HG03457 (cell line): ENCODE results near the gene NEURL2.
"Not testable (repeated sequence)": the region's sequence is repeated elsewhere in the genome, so short reads cannot be mapped to it uniquely, and the experiment has no call there.

Experiments
- ATAC-seq: cut with Tn5 transposase; IDR thresholded peaks from one replicate; pipeline ENCODE4 v1.9.1; 2021; ENCODE audit warnings: moderate number of reproducible peaks; ENCODE audit not compliant: unreplicated experiment

Gene NEURL2, protein sequence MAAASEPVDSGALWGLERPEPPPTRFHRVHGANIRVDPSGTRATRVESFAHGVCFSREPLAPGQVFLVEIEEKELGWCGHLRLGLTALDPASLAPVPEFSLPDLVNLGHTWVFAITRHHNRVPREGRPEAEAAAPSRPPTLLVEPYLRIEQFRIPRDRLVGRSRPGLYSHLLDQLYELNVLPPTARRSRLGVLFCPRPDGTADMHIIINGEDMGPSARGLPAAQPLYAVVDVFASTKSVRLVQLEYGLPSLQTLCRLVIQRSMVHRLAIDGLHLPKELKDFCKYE

DNA sequence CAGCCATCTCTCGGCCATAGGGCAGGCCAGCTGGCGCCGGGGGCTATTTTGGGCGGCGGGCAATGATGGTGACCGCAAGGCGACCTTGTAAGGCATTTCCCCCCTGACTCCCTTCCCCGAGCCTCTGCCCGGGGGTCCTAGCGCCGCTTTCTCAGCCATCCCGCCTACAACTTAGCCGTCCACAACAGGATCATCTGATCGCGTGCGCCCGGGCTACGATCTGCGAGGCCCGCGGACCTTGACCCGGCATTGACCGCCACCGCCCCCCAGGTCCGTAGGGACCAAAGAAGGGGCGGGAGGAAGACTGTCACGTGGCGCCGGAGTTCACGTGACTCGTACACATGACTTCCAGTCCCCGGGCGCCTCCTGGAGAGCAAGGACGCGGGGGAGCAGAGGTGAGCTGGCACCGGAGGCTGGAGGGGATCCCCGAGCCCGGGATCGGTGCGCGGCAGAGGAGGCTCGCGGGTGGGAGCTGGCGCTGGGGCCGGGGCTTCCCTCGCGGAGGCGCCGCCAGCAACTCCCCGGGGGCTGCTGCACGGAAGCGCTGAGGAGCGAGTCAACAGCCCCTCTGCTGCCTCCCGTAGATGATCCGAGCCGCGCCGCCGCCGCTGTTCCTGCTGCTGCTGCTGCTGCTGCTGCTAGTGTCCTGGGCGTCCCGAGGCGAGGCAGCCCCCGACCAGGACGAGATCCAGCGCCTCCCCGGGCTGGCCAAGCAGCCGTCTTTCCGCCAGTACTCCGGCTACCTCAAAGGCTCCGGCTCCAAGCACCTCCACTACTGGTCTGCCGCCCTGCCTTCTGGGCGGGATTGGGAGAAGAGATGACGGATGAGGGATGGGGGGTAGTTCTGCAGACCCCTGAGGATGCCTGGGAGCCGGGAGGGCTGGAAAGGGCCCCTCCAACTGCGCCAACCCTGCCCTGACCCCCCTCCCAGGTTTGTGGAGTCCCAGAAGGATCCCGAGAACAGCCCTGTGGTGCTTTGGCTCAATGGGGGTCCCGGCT is at the start of gene NEURL2, which contains the start of gene CTSA:
Gene NEURL2 (minus strand): TSS at position 224 of the 999 bp plus-strand sequence. CDS start 217 bp downstream, at position 7.
Gene CTSA (plus strand): TSS at position 351 of the 999 bp plus-strand sequence. CDS start 234 bp downstream, at position 585.
- ATAC-seq, result peak; percentile 47

DNA sequence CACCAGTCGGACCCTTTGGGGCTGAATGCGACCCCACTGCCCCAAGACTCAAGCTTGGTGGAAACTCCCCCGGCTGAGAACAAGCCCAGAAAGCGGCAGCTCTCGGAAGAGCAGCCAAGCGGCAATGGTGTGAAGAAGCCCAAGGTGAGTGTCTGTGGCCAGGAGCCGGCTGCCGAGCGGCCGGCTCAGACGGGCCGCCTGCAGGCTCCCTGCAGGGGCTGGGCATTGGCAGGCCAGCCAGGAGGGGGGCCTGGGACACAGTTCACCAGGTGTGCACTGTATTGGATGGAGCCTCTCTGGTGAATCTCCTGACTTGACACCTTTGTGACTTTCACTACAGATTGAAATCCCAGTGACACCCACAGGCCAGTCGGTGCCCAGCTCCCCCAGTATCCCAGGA is 49.5 kb upstream of the NEURL2 start:
- no peak for ATAC-seq

DNA sequence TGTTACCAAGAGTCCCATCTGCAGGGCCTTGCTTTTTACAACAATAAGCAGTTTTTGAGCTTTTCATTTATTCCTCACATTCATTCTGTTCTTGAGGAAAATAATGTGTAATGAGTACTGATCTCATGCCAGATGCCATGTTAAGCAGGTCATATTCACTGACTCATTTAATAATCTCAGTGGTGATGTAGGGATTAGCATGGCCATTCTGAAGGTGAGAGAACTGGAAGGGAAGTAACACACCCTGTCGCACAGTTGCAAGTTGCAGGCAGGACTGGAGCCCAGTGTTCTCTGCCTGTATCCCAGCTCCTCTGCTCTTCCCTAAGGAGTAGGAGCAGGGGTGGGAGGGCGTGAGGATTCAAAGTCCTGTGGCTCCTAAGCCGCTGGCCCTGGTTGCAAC is 49.0 kb upstream of the NEURL2 start:
- ATAC-seq, result no peak

DNA sequence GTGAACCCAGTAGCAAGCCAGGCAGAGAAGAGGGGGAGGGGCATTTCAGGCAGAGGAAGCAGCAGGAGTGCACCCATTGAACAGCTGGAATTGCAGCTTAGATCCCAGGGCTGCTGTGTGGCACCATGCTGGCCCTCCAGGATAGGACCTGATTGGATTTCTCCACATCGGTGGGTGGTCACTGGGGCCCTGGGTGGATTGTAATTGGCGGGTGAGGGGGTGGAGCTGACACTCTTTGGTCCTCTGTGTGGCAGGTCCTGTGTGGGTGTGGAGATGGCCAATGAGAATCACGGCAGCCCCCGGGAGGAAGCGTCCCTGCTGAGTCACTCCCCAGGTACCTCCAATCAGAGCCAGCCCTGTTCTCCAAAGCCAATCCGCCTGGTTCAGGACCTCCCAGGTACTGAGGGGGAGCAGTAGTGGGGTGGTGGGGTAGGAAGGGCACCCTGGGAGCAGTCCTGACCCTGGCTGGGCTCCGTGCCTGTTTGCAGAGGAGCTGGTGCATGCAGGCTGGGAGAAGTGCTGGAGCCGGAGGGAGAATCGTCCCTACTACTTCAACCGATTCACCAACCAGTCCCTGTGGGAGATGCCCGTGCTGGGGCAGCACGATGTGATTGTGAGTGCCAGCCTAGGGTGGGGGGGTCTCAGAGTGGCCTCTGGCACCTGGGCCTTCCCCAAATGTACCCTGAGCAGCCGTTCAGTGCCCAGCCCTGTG is 47.9 kb upstream of the NEURL2 start:
- ATAC-seq, result no peak

DNA sequence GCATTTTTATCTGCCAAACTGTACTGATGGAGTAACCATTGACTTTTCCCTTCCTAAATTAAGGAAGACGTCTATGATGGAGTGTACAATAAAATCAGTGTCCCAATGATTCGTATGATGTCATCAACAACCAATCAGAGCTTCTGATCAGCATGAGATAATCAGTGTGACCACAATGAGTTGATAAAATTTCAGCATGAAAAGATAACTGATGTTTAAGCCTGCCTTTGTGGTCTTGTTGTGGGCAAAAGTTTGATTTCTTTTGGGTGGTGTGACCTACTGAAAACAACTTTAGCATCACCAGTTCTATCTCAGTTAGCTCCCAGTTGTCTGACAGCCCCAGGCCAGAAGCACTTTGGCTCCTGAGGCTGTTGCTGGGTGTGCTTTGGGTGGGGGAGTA is 46.8 kb upstream of the NEURL2 start:
- ATAC-seq, result no peak

DNA sequence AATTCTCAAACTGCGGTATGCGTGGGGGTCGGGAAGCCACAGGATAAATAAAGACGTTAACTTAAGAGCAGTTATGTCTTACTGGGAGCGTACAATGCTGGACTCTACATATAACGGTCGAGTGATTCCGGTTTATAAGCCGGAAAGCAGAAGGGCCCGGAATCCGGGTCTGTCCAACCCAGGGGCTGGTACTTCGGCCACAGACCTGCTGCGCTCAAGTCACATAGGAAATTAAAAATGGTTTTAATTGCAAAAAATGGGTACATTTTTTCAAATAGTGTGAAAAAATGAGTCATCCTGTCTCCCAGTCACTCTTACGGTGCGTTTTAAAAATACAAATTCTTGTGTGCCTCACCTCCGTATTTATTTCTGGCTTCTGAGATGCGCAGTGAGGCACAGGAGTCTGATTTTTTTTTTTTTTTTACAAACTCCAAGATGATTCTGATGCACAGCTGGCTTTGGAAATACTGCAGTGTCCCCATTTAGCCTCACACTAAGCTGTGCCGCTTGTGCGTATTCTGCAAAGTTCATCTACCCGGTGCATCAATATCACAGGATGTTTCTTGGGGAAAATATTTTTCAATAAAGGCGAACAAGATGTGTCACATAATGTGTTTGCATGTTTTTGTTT is 44.5 kb upstream of the NEURL2 start:
- ATAC-seq, result peak; percentile 3

DNA sequence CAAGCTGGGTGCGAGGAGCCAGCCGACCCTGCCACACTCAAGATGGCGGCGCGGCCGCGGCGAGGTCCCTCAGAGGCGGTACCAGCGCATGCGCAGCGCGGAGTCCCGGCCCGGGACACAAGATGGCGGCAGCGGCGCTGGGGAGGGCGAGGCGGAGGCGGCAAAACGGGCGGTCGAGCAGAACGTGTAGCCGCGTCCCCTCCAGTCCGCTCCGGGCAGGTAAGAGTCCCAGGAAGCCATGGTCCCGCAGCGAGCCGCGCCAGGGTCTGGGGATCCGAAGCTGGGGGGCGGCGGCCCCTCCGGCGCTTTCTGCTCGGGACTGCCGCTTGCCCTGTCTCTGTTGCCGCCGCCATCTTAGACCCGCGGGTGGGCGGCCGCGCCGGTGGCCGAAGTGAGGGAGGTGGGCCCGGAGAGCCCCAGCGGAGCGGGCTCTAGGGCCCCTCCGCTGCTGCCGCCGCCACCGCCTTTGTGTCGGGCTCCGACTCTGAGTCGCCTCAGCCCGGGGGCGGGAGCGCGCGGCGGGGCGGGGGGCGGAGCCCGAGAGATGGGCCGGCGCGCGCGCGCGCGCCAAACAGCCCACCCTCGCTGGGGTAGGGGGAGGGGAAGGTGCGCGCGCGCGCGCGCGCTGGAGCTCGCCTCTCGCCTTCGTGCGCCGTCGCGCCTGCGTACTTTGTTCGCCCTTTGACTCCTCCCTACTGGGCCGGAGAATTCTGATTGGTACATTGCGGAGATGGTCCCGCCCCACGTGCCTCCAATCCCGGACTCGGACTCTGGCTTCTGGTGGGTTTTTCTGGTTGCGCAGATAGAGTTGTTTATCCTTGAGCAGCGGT is 43.8 kb upstream of the NEURL2 start, which contains the start of gene PCIF1:
Gene PCIF1 (plus strand): TSS at position 98 of the 830 bp plus-strand sequence. CDS start 4,317 bp downstream, outside the sequence.
- ATAC-seq, result peak; percentile 60

DNA sequence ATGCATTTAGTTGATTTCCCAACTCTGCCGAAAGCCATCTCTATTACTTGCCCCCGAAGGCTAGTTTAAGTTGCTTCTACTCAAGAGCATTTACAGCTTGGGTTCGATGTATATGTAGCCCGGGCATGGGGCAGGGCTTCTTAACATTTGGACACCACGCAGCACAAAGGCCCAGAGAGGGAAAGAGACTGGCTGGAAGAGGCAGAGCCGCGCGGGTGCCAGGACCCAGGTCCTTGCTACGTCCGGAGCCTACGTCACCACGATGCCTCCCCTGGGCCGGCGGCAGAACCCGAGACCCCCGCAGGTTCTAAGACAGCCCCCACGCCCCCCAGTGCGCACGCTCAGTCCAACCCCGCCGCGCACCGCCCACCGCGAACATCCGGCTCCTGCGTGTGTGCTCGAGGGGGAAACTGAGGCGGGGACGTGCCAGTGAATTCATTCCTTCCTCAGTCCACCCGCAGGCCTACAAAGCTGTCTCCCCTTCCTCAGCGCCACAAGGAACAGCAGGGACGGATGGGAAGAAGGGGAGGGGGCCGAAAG is 43.1 kb upstream of the NEURL2 start:
- ATAC-seq, result no peak

DNA sequence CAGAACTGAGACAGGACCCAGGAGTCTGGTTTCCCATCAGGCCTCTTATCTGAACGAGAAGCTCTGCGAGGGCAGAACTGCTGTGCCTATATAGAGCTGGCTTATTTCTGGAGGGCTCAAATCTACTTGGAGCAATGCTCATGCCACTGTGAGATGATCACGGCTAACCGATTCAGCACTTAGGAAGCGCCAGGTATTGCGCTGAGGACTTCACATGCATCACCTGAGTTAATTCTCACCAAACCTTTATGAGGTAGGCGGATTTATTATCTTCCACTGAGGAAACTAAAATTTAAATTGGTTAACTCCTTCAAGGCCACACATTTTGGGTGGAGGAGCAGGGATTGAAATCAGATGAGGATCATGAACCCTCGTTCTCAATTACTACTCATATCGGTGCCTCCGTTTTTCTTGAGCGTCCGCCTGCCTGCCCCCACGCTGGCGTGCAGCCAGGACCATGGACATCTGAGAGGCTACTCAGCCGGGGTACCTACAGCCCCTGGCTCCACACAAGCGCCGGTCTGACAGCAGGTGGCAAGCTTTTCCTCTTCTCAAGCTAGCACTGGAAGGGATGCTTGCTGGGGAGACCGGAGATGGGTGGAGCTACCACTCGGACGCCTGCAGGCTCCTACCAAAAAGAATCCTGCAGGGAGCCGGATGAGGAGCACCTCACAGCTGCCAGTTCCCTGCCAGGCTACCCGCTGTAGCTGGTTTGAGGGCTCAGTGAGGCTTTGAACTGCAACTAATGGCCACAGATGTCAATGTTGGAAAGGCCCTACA is 42.4 kb upstream of the NEURL2 start:
- ATAC-seq, result no peak

DNA sequence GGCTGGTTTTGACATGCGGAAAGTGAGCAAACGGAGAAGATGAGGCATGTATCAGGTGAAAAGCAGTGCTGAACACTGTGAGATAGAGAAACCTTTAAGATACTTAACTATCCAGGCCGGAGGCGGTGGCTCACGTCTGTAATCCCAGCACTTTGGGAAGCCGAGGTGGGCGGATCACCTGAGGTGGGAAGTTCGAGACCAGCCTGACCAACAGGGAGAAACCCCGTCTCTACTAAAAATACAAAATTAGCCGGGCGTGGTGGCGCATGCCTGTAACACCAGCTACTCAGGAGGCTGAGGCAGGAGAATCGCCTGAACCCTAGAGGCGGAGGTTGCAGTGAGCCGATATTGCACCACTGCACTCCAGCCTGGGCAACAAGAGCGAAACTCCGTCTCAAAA is 40.7 kb upstream of the NEURL2 start:
- not testable (repeated sequence) for ATAC-seq

DNA sequence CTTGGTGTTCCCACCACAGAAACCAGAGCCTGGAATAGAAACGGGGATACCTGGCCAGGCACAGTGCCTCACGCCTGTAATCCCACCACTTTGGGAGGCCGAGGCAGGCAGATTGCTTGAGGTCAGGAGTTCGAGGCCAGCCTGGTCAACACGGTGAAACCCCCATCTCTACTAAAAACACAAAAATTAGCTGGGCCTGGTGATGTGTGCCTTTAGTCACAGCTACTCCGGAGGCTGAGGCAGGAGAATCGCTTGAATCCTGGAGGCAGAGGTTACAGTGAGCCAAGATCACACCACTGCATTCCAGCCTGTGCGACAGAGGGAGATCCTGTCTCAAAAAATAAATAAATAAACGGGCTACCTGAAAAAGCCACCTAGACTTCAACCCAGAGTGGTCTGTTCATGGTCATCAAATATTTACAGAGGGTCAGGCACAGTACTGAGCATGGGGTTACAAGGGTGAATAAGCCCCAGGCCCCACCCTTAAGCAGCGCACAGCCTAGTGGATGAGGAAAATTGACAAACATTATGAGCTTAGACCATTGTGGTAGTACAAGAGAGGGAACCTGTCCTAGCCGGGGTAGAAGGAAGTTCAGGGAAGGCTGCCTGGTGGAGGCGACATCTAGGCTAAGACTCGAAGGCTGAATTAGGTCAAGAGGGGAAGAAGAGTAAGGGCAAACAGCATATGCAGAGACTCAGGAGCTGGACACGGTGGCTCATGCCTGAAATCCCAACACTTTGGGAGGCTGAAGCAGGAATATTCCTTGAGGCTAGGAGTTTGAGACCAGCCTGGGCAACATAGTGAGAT is 36.3 kb upstream of the NEURL2 start:
- no peak for ATAC-seq

DNA sequence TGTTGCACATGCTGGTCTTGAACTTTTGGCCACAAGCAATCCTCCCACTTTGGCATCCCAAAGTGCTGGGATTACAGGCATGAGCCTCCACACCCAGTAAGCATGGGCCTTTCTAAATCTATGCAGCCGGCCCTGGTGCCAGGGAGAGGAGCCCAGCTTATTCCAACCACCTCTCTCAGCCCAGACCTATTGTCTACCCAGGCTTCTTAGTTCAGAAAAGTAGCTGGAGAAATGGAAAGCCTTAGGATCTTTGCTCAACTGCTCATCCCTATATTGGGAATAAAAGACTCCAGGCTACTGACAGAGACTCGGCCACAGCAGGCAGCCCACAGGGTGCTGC is 35.7 kb upstream of the NEURL2 start:
- no peak for ATAC-seq

DNA sequence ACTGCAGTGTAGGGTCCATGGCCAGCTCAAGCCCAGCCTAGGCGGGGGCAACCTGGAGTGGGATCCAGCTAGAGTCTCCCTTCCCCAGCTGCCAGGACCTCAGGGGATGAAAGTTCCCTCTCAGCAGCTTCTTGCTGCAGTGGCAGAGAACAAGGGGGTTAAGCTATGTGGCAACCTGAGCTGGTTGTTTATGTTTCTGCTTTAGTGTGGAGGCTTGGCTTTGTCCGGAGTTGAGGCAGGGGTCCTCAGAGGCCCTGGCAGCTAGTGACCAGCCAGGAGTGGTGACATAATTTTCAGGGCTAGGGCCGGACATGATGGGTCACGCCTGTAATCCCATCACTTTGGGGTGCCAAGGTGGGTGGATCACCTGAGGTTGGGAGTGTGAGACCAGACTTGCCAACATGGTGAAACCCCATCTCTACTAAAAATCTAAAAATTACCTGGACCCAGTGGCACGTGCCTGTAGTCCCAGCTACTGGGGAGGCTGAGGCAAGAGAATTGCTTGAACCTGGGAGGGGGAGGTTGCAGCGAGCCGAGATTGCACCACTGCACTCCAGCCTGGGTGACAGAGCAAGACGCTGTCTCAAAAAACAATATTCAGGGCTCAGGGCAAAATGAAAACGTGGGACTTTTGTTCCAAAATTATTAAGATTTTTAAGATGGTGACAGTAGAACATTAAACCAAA is 35.0 kb upstream of the NEURL2 start:
- ATAC-seq, result no peak

DNA sequence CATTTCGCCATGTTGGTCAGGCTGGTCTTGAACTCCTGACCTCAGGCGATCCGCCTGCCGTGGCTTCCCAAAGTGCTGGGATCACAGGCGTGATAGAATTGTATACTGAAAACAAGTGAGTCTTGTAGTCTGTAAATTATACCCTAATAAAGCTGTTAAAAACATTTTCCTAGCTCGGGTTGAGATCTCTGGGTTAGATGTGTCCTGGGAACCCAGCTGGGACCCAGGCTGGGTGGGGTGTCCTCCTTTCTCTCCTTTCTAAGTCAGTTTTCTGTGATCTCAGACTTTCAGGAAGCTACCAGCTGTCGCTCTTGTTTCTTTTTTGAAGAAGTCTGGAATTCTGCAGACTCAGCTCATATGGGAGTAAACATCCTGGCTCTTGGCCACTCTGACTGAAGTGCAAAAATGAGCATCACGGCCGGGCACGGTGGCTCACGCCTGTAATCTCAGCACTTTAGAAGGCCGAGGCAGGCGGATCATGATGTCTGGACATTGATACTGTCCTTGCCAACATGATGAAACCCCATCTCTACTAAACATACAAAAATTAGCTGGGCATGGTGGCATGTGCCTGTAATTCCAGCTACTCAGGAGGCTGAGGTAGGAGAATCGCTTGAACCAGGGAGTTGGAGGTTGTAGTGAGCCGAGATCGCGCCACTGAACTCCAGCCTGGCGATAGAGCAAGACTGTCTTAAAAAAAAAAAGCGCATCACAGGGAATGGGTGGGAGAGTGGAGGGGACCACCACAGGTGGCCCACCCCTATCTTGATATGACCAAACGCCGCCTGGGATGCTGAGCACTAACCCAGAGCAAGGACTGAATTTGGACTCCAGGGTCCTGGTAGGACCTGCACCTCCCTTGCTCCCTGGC is 33.6 kb upstream of the NEURL2 start:
- ATAC-seq, result no peak

DNA sequence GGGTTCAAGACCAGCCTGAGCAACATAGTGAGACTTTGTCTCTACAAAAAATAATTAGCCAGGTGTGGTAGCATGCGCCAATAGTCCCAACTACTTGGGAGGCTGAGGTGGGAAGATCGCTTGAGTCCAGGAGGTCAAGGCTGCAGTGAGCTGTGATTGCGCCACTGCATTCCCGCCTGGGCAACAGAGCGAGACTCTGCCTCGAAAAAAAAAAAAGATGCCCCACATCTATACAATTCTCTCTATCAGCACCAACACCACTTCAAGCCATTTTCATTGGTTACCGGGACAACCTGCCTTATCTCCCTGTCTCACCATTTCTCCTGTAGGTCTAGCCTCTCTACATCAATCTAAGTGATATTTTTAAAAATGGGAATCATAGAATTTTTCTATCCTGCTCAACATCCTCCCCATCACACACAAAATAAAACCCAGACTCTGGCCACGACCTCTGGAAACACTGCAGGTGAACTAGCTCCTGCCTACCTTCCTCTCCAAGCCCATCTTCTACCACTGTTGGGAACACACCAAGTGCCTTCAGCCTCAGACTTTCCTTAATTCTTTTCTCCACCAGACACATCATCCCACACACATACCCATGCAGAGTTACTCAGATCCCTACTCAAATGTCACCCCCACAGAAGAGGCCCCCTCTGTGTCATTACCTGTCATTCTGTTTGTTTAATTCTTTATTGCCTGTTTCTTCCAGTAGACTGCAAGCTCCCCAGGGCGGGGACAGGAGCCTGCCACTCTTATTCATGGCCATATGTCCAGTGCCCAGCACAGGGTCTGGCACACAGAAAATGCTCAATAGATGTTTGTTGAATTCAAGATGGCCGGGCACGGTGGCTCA is 30.6 kb upstream of the NEURL2 start:
- ATAC-seq, result no peak
